Endodermal cell (in vitro differentiated cells): Measurements from ENCODE around the gene FUT2. TPM values are rescaled to one million over a fixed set of nuclear protein-coding genes. Genes with fewer than 3 reads are reported as not detected.

Source experiments
- DNase-seq: peaks from one replicate; pipeline ENCODE4 v3.0.0-alpha.2; 2017
- H3K27ac ChIP-seq: 2 replicates; pipeline ENCODE4 v1.5.1; 2013; ENCODE audit warnings: mild to moderate bottlenecking, low read depth, low read length, moderate library complexity
- H3K27me3 ChIP-seq: 2 replicates; pipeline ENCODE4 v1.6.1; 2013; ENCODE audit warnings: mild to moderate bottlenecking, low read length, moderate library complexity; ENCODE audit not compliant: insufficient read depth, control insufficient read depth, poor library complexity, severe bottlenecking
- H3K36me3 ChIP-seq: 2 replicates; pipeline ENCODE4 v1.7.0; 2013; ENCODE audit warnings: mild to moderate bottlenecking, low read length, moderate library complexity; ENCODE audit not compliant: control insufficient read depth, insufficient read depth
- H3K4me1 ChIP-seq: one replicate; pipeline ENCODE4 v1.7.0; 2013; ENCODE audit warnings: low read length; ENCODE audit not compliant: control insufficient read depth, insufficient read depth
- H3K4me3 ChIP-seq: 2 replicates; pipeline ENCODE4 v1.5.1; 2013; ENCODE audit warnings: mild to moderate bottlenecking, low read length, moderate library complexity
- H3K9ac ChIP-seq: 2 replicates; pipeline ENCODE4 v1.6.1; 2013; ENCODE audit warnings: mild to moderate bottlenecking, low read length, moderate library complexity; ENCODE audit not compliant: poor library complexity, severe bottlenecking; ENCODE audit errors: extremely low read depth
- H3K9me3 ChIP-seq: 2 replicates; pipeline ENCODE4 v1.6.1; 2013; ENCODE audit warnings: mild to moderate bottlenecking, low read length, moderate library complexity; ENCODE audit not compliant: control insufficient read depth
- H3K27ac Mint-ChIP-seq: 2 replicates; pipeline ENCODE4 v1.8.0; 2020; ENCODE audit warnings: mixed read lengths
- H3K27me3 Mint-ChIP-seq: 2 replicates; pipeline ENCODE4 v1.8.0; 2021; ENCODE audit warnings: mild to moderate bottlenecking, mixed read lengths; ENCODE audit not compliant: insufficient read depth
- H3K36me3 Mint-ChIP-seq: 2 replicates; pipeline ENCODE4 v1.8.0; 2020; ENCODE audit warnings: low read depth, mixed read lengths
- H3K4me1 Mint-ChIP-seq: 2 replicates; pipeline ENCODE4 v1.8.0; 2020; ENCODE audit warnings: mixed read lengths
- H3K4me3 Mint-ChIP-seq: 2 replicates; pipeline ENCODE4 v1.8.0; 2020; ENCODE audit warnings: mild to moderate bottlenecking, moderate library complexity, mixed read lengths
- H3K9me3 Mint-ChIP-seq: 2 replicates; pipeline ENCODE4 v1.8.0; 2020; ENCODE audit warnings: mild to moderate bottlenecking, mixed read lengths
- CTCF ChIP-seq: fragments of 200-600 bp; sonication (generic); conservative IDR thresholded peaks from 2 replicates; pipeline ENCODE4 v1.5.0; 2021; ENCODE audit warnings: antibody characterized with exemption, mild to moderate bottlenecking
- WGBS, 2 experiments: methylation state at CpG; one replicate each; pipeline versions ENCODE4 v1.1.5 to v1.1.7; 2013; ENCODE audit warnings: missing lambda C conversion rate in 2 of 2, mixed read lengths in 1 of 2; ENCODE audit not compliant: insufficient coverage in 1 of 2, insufficient read length in 1 of 2; 5-methylcytosine and 5-hydroxymethylcytosine counted together
- total RNA-seq, 2 donors: library from RNA; stranded (reverse); fragmentation: NEBNext Ultra II Directional in 1 of 2; extraction: Animal tissue kit (Norgen Biotek cat#: 25700) in 1 of 2; gene quantifications; 2 replicates in 1 of 2; 3 replicates in 1 of 2; pipeline ENCODE4 v1.2.1, GENCODE V29; 2021

The FUT2 gene
- total RNA-seq, 2 donors from 2014 or later, result 5.8 to 11.0 TPM

DNA sequence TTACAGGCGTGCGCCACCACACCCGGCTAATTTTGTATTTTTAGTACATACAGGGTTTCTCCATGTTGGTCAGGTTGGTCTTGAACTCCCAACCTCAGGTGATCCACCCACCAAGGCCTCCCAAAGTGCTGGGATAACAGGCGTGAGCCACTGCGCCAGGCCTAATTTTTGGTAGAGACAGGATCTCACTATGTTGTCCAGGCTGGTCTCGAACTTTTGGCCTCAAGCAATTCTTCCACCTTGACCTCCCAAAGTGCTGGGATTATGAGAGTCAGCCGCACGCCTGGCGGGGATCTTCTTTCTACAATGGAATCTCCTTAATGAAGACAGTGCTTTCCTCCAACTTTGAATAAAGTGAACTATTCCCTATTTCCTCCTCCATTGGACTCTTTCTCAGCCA lies 38.9 kb downstream of the FUT2 start:
- Mint-ChIP-seq H3K27ac (no peak overlapping the region), H3K36me3 (peaks cover 2% of the 10 kb centered on the region), H3K4me1 (peaks cover 3% of the 10 kb centered on the region), H3K9me3 (no peaks in the 10 kb centered on the region), H3K27me3 (peaks cover 35% of the 10 kb centered on the region), H3K4me3 (peak overlapping the region; percentile 63)
- WGBS, 2 experiments, result 89 to 94% methylated on average over 6 to 9 of the region's 9 CpGs
- Histone ChIP-seq H3K9ac (no peak overlapping the region), H3K4me1 (no peaks in the 10 kb centered on the region), H3K36me3 (no peaks in the 10 kb centered on the region), H3K27ac (no peak overlapping the region), H3K4me3 (peak overlapping the region; percentile 74), H3K9me3 (no peaks in the 10 kb centered on the region), H3K27me3 (peaks cover 7% of the 10 kb centered on the region)
- no peak for DNase-seq
- TF ChIP-seq CTCF, result no peak

DNA sequence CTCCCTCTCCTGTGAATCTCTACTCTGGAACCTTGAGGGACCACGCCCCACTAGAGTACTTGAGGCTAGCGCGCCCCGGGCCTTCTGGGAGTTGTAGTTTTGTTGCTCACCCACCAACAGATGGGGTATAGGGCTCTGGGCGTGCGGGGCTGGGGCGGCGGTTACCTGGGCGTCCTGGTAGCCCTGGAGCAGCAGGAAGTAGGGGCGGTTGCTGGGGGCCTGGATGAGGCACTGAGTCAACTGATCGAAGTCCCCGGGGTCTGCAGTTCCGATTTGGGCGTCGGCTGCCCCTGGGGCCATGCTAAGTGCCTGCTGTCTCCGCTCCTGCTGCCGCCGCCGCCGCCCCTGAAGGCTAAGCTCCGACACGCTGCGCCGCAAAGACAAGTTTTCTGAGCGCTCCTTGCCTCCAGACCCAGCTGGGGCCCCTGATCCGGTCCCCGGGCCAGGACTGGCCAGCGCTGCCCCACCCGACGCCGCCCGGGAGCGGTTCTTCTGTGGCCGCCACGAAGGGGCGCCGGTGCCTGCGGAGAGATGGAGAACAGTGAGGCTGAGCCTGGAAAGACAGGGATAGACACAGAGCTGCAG lies 39.4 kb downstream of the FUT2 start:
- Histone ChIP-seq H3K9ac (peak overlapping the region; percentile 30), H3K27ac (peak overlapping the region; percentile 16), H3K4me3 (peak overlapping the region; percentile 74), H3K36me3 (no peaks in the 10 kb centered on the region), H3K9me3 (no peaks in the 10 kb centered on the region), H3K4me1 (no peaks in the 10 kb centered on the region), H3K27me3 (peaks cover 12% of the 10 kb centered on the region)
- Mint-ChIP-seq H3K4me3 (peak overlapping the region; percentile 63), H3K9me3 (no peaks in the 10 kb centered on the region), H3K27ac (no peak overlapping the region), H3K36me3 (peaks cover 2% of the 10 kb centered on the region), H3K4me1 (peaks cover 3% of the 10 kb centered on the region), H3K27me3 (peaks cover 40% of the 10 kb centered on the region)
- TF ChIP-seq CTCF, result peak; percentile 21
- WGBS, 2 experiments, result 4% methylated on average over 22 to 38 of the region's 38 CpGs
- DNase-seq, result peak; percentile 92

GRCh38 chr19:48737360-48737998 lies 41.7 kb downstream of the FUT2 start:
- peak; percentile 88 for DNase-seq
- 80 to 83% methylated on average over 11 to 22 of the region's 22 CpGs for WGBS, 2 experiments
- H3K27me3 Mint-ChIP-seq, result peaks cover 32% of the 10 kb centered on the region
- Histone ChIP-seq H3K4me3 (no peak overlapping the region), H3K27ac (no peak overlapping the region), H3K36me3 (no peaks in the 10 kb centered on the region), H3K9me3 (no peaks in the 10 kb centered on the region), H3K27me3 (peaks cover 21% of the 10 kb centered on the region), H3K4me1 (no peaks in the 10 kb centered on the region), H3K9ac (no peak overlapping the region)
- H3K9me3 Mint-ChIP-seq, result no peaks in the 10 kb centered on the region
- no peak for TF ChIP-seq CTCF
- H3K4me3 Mint-ChIP-seq, result no peak overlapping the region
- peaks cover 8% of the 10 kb centered on the region for H3K4me1 Mint-ChIP-seq
- peaks cover 2% of the 10 kb centered on the region for H3K36me3 Mint-ChIP-seq
- no peak overlapping the region for H3K27ac Mint-ChIP-seq
